Measurements from ENCODE around the gene RUNX2. TPM values are rescaled to one million over a fixed set of nuclear protein-coding genes. Genes with fewer than 3 reads are reported as not detected.

Gene RUNX2
- total and polyA plus RNA-seq, 9 of the 15 experiments (the other 6 are each of a cell fraction or from before 2014, with no cell fraction given) = 0.29 to 1.00 (median 0.43) TPM

DNA sequence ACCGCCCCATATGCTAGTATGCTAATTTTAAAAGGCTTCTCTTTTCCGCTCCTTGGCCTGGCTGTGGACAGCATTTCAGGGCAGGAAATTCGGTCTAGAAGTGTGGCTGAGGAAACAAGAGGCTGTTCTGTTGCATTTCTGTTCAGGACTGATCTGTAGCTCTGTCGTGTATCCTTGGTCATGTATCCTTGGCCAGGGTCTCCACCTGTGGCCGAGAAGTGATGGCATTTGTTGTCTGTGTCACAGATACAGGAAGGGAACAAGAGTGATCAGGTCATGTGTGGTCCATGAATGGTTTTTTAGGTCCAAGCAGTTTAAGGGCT, 350.1 kb downstream of the RUNX2 start:
- intact Hi-C loops (cut with micrococcal nuclease) = no loop called here
- POLR2A ChIA-PET = no interaction called here

More for the DNA sequence above, 350.1 kb downstream of the RUNX2 start:
- H2AFZ ChIP-seq (ENCODE audit: low read depth, low read length) = no peak overlapping the region
- H3K4me1 ChIP-seq (replicated peaks in 1 of 2; ENCODE audit: control insufficient read depth in 2 of 2, insufficient read depth in 2 of 2, low read length in 2 of 2) = no peaks in the 10 kb centered on the region
- FAIRE-seq = no peak
- H3K4me3 ChIP-seq = no peak overlapping the region
- in situ Hi-C loops (cut with MboI) = no loop called here
- no peaks in the 10 kb centered on the region for H3K36me3 ChIP-seq (ENCODE audit: control insufficient read depth, insufficient read depth, low read length)
- WGBS (ENCODE audit: insufficient coverage, low coverage, missing lambda C conversion rate) = 9% methylated on average over 5 of the region's 5 CpGs
- no peaks in the 10 kb centered on the region for H4K20me1 ChIP-seq (replicated peaks; ENCODE audit: control insufficient read depth, insufficient read depth, low read length)
- no TSS peak for BruUV-seq (replicated peaks)
- H3K9me3 ChIP-seq (replicated peaks; ENCODE audit: control insufficient read depth, insufficient read depth, low read depth, low read length) = no peaks in the 10 kb centered on the region
- TF ChIP-seq POLR2AphosphoS2 (IDR thresholded peaks at IDR 0.05; ENCODE audit: low read length) (no peak), ARID1B (IDR thresholded peaks at IDR 0.05) (no peak), DNMT1 (IDR thresholded peaks at IDR 0.05) (no peak), KDM5B (IDR thresholded peaks at IDR 0.05; ENCODE audit: insufficient replicate concordance, low read depth, low read length) (no peak), ZSCAN32 (CRISPR knock-in tag; IDR thresholded peaks at IDR 0.05) (no peak), ZNF77 (CRISPR knock-in tag; IDR thresholded peaks at IDR 0.05) (no peak), TOE1 (IDR thresholded peaks at IDR 0.05; ENCODE audit: borderline replicate concordance) (no peak), TOE1 (CRISPR knock-in tag; IDR thresholded peaks at IDR 0.05; ENCODE audit: borderline replicate concordance, low read depth) (no peak), FOXK1 (CRISPR knock-in tag; IDR thresholded peaks at IDR 0.05; ENCODE audit: borderline replicate concordance) (no peak), ZNF23 (CRISPR knock-in tag; IDR thresholded peaks at IDR 0.05) (no peak)
- TF ChIP-seq, protein P1, sequence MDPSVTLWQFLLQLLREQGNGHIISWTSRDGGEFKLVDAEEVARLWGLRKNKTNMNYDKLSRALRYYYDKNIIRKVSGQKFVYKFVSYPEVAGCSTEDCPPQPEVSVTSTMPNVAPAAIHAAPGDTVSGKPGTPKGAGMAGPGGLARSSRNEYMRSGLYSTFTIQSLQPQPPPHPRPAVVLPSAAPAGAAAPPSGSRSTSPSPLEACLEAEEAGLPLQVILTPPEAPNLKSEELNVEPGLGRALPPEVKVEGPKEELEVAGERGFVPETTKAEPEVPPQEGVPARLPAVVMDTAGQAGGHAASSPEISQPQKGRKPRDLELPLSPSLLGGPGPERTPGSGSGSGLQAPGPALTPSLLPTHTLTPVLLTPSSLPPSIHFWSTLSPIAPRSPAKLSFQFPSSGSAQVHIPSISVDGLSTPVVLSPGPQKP (CRISPR knock-in tag; IDR thresholded peaks at IDR 0.05) = no peak
- TF ChIP-seq, protein P2, sequence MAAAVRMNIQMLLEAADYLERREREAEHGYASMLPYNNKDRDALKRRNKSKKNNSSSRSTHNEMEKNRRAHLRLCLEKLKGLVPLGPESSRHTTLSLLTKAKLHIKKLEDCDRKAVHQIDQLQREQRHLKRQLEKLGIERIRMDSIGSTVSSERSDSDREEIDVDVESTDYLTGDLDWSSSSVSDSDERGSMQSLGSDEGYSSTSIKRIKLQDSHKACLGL (CRISPR knock-in tag; IDR thresholded peaks at IDR 0.05; ENCODE audit: borderline replicate concordance, poor library complexity, severe bottlenecking) = no peak
- no peak overlapping the region for H3K4me2 ChIP-seq (ENCODE audit: insufficient read depth, low read length)
- H3K79me2 ChIP-seq (ENCODE audit: control insufficient read depth, insufficient read depth, low read length) = no peaks in the 10 kb centered on the region
- CTCF ChIA-PET (ENCODE audit: low intra/inter-chr PET ratio) = no interaction called here
- H3K9me1 ChIP-seq (ENCODE audit: control insufficient read depth, insufficient read depth, low read length) = no peaks in the 10 kb centered on the region
- no peak overlapping the region for H3K9ac ChIP-seq (ENCODE audit: insufficient read depth in 1 of 2, low read depth in 2 of 2, low read length in 2 of 2)
- no peak for ATAC-seq
- peaks cover 8 to 24% of the 10 kb centered on the region in 2 experiments; a peak in 4 of 5 replicates for H3K27me3 ChIP-seq (ENCODE audit: control insufficient read depth in 2 of 2, insufficient read depth in 2 of 2, low read length in 2 of 2)
- DNase-seq (ENCODE audit: extremely low read depth in 1 of 4, low spot score in 3 of 4) = no peak
- no peak overlapping the region for H3K27ac ChIP-seq (ENCODE audit: extremely low read depth, low read depth, low read length)

Measured in K562 (cell line).